ENCODE measurements around the gene ATXN1.

- TF ChIP-seq ZNF335 (CRISPR knock-in tag; IDR thresholded peaks at IDR 0.05) (no peak), JUND (CRISPR knock-in tag; IDR thresholded peaks at IDR 0.05) (no peak), ZGPAT (CRISPR knock-in tag; IDR thresholded peaks at IDR 0.05) (no peak), PREB (CRISPR knock-in tag; IDR thresholded peaks at IDR 0.05) (no peak), ATF3 (CRISPR knock-in tag; IDR thresholded peaks at IDR 0.05) (no peak), NCOA2 (CRISPR knock-in tag; IDR thresholded peaks at IDR 0.05) (no peak), NR2C2 (CRISPR knock-in tag; IDR thresholded peaks at IDR 0.05; ENCODE audit: borderline replicate concordance) (no peak)
Observed at GRCh38 chr6:16649241-16649640, 112.0 kb downstream of the ATXN1 start.
